K562 (cell line): ENCODE results near the gene MTHFS. TPM values are rescaled to one million over a fixed set of nuclear protein-coding genes. Genes with fewer than 3 reads are reported as not detected.

ENCODE experiments used
- BRD9 ChIP-seq: fragments of 450-650 bp; IDR thresholded peaks from 2 replicates; pipeline ENCODE4 v1.6.1; 2018; ENCODE audit warnings: low read depth; ENCODE audit not compliant: partially characterized antibody
- CBX5 ChIP-seq: IDR thresholded peaks from 2 replicates; pipeline ENCODE4 v1.6.1; 2014; ENCODE audit warnings: low read depth, borderline replicate concordance
- CGGBP1 ChIP-seq: fragments of 250-450 bp; sonication (Bioruptor Pico); IDR thresholded peaks from 2 replicates; pipeline ENCODE4 v1.9.0; 2021; ENCODE audit warnings: mild to moderate bottlenecking
- DIDO1 ChIP-seq: fragments of 450-650 bp; IDR thresholded peaks from 2 replicates; pipeline ENCODE4 v1.6.1; 2016; ENCODE audit warnings: low read depth, missing biosample characterization, missing genetic modification characterization
- E2F8 ChIP-seq: fragments of 450-650 bp; IDR thresholded peaks from 2 replicates; pipeline ENCODE4 v1.7.1; 2018; ENCODE audit warnings: mild to moderate bottlenecking, low read depth; ENCODE audit not compliant: partially characterized antibody
- FOS ChIP-seq: IDR thresholded peaks from 3 replicates; pipeline ENCODE4 v1.6.1; 2011; ENCODE audit not compliant: insufficient read length; ENCODE audit errors: extremely low read depth
- HES1 ChIP-seq: fragments of 450-650 bp; IDR thresholded peaks from 2 replicates; pipeline ENCODE4 v1.6.1; 2016; ENCODE audit warnings: low read depth, mild to moderate bottlenecking, moderate library complexity
- HMBOX1 ChIP-seq: sonication (generic); IDR thresholded peaks from 2 replicates; pipeline ENCODE4 v1.6.1; 2016
- HNRNPLL ChIP-seq: fragments of 200-400 bp; formaldehyde crosslinking; IDR thresholded peaks from 2 replicates; pipeline ENCODE4 v1.6.1; 2017; ENCODE audit warnings: low read length, low read depth, mild to moderate bottlenecking; ENCODE audit not compliant: poor library complexity, severe bottlenecking
- MBD1 ChIP-seq: fragments of 250-450 bp; sonication (Bioruptor Pico); IDR thresholded peaks from 2 replicates; pipeline ENCODE4 v1.8.0; 2022; ENCODE audit warnings: inconsistent platforms
- PHF8 ChIP-seq: fragments of 200-600 bp; sonication (generic); IDR thresholded peaks from 2 replicates; pipeline ENCODE4 v1.6.1; 2012; ENCODE audit warnings: mixed run types, mild to moderate bottlenecking, inconsistent platforms, low read length, moderate library complexity, borderline replicate concordance
- POLR3A ChIP-seq: IDR thresholded peaks from 2 replicates; pipeline ENCODE4 v1.6.1; 2011; ENCODE audit warnings: borderline replicate concordance, mild to moderate bottlenecking, moderate library complexity; ENCODE audit not compliant: insufficient read length, insufficient read depth; ENCODE audit errors: extremely low read depth
- RB1 ChIP-seq: fragments of 450-650 bp; IDR thresholded peaks from 2 replicates; pipeline ENCODE4 v1.6.1; 2017; ENCODE audit warnings: low read depth, mild to moderate bottlenecking
- RBBP5 ChIP-seq: fragments of 200-600 bp; sonication (generic); IDR thresholded peaks from 2 replicates; pipeline ENCODE4 v1.6.1; 2012; ENCODE audit warnings: borderline replicate concordance, mild to moderate bottlenecking, low read length, control low read depth, inconsistent platforms; ENCODE audit not compliant: insufficient read depth, poor library complexity, severe bottlenecking
- SMARCE1 ChIP-seq: fragments of 450-650 bp; IDR thresholded peaks from 2 replicates; pipeline ENCODE4 v1.7.1; 2016; ENCODE audit warnings: mild to moderate bottlenecking
- SP1 ChIP-seq: sonication (generic); formaldehyde crosslinking; IDR thresholded peaks from 2 replicates; pipeline ENCODE4 v1.8.1; 2022; ENCODE audit warnings: mild to moderate bottlenecking, missing genetic modification reagents
- SREBF1 ChIP-seq: fragments of 150-350 bp; IDR thresholded peaks from 2 replicates; pipeline ENCODE4 v1.6.1; 2014; ENCODE audit warnings: antibody characterized with exemption, low read depth, low read length, borderline replicate concordance
- SRSF3 ChIP-seq: fragments of 200-400 bp; formaldehyde crosslinking; IDR thresholded peaks from 2 replicates; pipeline ENCODE4 v1.6.1; 2016; ENCODE audit warnings: mild to moderate bottlenecking, low read length, moderate library complexity; ENCODE audit not compliant: insufficient read depth
- TAF9B ChIP-seq: fragments of 450-650 bp; IDR thresholded peaks from 2 replicates; pipeline ENCODE4 v1.6.1; 2018; ENCODE audit warnings: mild to moderate bottlenecking; ENCODE audit not compliant: partially characterized antibody
- ZBED1 ChIP-seq: IDR thresholded peaks from 2 replicates; pipeline ENCODE4 v1.6.1; 2014
- ZNF134 ChIP-seq: fragments of 250-450 bp; sonication (Bioruptor Pico); conservative IDR thresholded peaks from 2 replicates; pipeline ENCODE4 v1.4.0; 2020
- ZNF165 ChIP-seq: fragments of 250-450 bp; sonication (Bioruptor Pico); IDR thresholded peaks from 2 replicates; pipeline ENCODE4 v1.4.0; 2020; ENCODE audit warnings: borderline replicate concordance
- ZNF24 ChIP-seq: fragments of 450-650 bp; IDR thresholded peaks from 2 replicates; pipeline ENCODE4 v1.6.1; 2016
- ZNF699 ChIP-seq: fragments of 250-450 bp; sonication (Bioruptor Pico); IDR thresholded peaks from 2 replicates; pipeline ENCODE4 v1.8.0; 2021; ENCODE audit warnings: mild to moderate bottlenecking, moderate library complexity; ENCODE audit not compliant: insufficient replicate concordance
- polyA plus RNA-seq, 8 experiments: library from polyadenylated mRNA; depleted of rRNA in 4 of 8; stranded (reverse) in 5 of 8; unstranded in 3 of 8; fragments of >200 nt; fragmentation: Nextera tagmentation in 2 of 8; fragmentation: Illumina TruSeq in 1 of 8; extraction: Ambion mirVana in 2 of 8; extraction: Trizol in 1 of 8; gene quantifications; 2 replicates each; pipeline versions ENCODE4 v1.2.1 to v1.2.3, GENCODE V29; 2011 to 2014; ENCODE audit warnings: inconsistent platforms in 1 of 8, missing spikeins in 1 of 8
- total RNA-seq, 7 experiments: library from RNA; depleted of rRNA in 6 of 7; stranded (reverse); fragments of >200 nt in 6 of 7; fragmentation: Illumina TruSeq in 2 of 7; extraction: Trizol in 2 of 7; gene quantifications; 2 replicates each; pipeline versions ENCODE4 v1.2.1 to v1.2.3, GENCODE V29; 2011 to 2021; ENCODE audit warnings: low replicate concordance in 1 of 7

MTHFS gene
- total and polyA plus RNA-seq, 9 of the 15 experiments (the other 6 are each of a cell fraction or from before 2014, with no cell fraction given), result 17.8 to 79.3 (median 41.7) TPM

- peak; percentile 46 for TF ChIP-seq HNRNPLL
- no peak for TF ChIP-seq ZNF165
- TF ChIP-seq SP1 (CRISPR knock-in tag), result peak; percentile 90
- no peak for TF ChIP-seq RB1
- TF ChIP-seq DIDO1, result no peak
- TF ChIP-seq BRD9, result no peak
- no peak for TF ChIP-seq ZNF699
- TF ChIP-seq HMBOX1, result no peak
- TF ChIP-seq ZNF134 (CRISPR knock-in tag), result no peak
- TF ChIP-seq CGGBP1, result no peak
- no peak for TF ChIP-seq MBD1 (CRISPR knock-in tag)
- TF ChIP-seq SMARCE1, result no peak
- TF ChIP-seq CBX5, result no peak
- no peak for TF ChIP-seq SREBF1
- no peak for TF ChIP-seq POLR3A
- TF ChIP-seq FOS, result no peak
- TF ChIP-seq SRSF3, result no peak
- no peak for TF ChIP-seq E2F8
- peak; percentile 69 for TF ChIP-seq TAF9B
- TF ChIP-seq PHF8, result peak; percentile 98
- TF ChIP-seq RBBP5, result peak; percentile 67
- no peak for TF ChIP-seq HES1
- TF ChIP-seq ZBED1, result no peak
- no peak for TF ChIP-seq ZNF24
Observed at GRCh38 chr15:79923515-79924169, 26.8 kb upstream of the MTHFS start (continued).
